ENCODE results near the gene USP6NL. TPM values are rescaled to one million over a fixed set of nuclear protein-coding genes. Genes with fewer than 3 reads are reported as not detected.

USP6NL gene
- total RNA-seq, 1 donor from 2014 or later, result 29.6 TPM

GRCh38 chr10:11463111-11463510 lies 148.3 kb downstream of the USP6NL start:
- TF ChIP-seq CTCF (conservative IDR thresholded peaks at IDR 0.05), result no peak
- no peaks in the 10 kb centered on the region for H3K9me3 Mint-ChIP-seq
- no peak for DNase-seq (ENCODE audit: extremely low spot score, unreplicated experiment)
- no peaks in the 10 kb centered on the region for H3K4me1 Mint-ChIP-seq (ENCODE audit: unreplicated experiment)
- no peak overlapping the region for H3K27ac Mint-ChIP-seq
- H3K27me3 Mint-ChIP-seq, result no peaks in the 10 kb centered on the region
- H3K36me3 Mint-ChIP-seq, result peaks cover 19% of the 10 kb centered on the region
- H3K4me3 Mint-ChIP-seq, result no peak overlapping the region

- DNase-seq (ENCODE audit: extremely low spot score, unreplicated experiment), result no peak
- no peak overlapping the region for H3K4me3 Mint-ChIP-seq
- no peak for TF ChIP-seq CTCF (conservative IDR thresholded peaks at IDR 0.05)
- no peaks in the 10 kb centered on the region for H3K4me1 Mint-ChIP-seq (ENCODE audit: unreplicated experiment)
- no peak overlapping the region for H3K27ac Mint-ChIP-seq
- peaks cover 21% of the 10 kb centered on the region for H3K36me3 Mint-ChIP-seq
- H3K27me3 Mint-ChIP-seq, result no peaks in the 10 kb centered on the region
- H3K9me3 Mint-ChIP-seq, result no peaks in the 10 kb centered on the region
Observed at GRCh38 chr10:11462071-11462470, 149.4 kb downstream of the USP6NL start.

GRCh38 chr10:11457336-11457735 lies 154.1 kb downstream of the USP6NL start:
- DNase-seq (ENCODE audit: extremely low spot score, unreplicated experiment), result no peak
- no peak for TF ChIP-seq CTCF (conservative IDR thresholded peaks at IDR 0.05)
- Mint-ChIP-seq H3K36me3 (peaks cover 21% of the 10 kb centered on the region), H3K4me3 (no peak overlapping the region), H3K9me3 (no peaks in the 10 kb centered on the region), H3K4me1 (ENCODE audit: unreplicated experiment) (no peaks in the 10 kb centered on the region), H3K27me3 (no peaks in the 10 kb centered on the region), H3K27ac (no peak overlapping the region)

- Mint-ChIP-seq H3K4me3 (no peak overlapping the region), H3K9me3 (no peaks in the 10 kb centered on the region), H3K27me3 (peaks cover 3% of the 10 kb centered on the region), H3K4me1 (ENCODE audit: unreplicated experiment) (no peaks in the 10 kb centered on the region), H3K27ac (no peak overlapping the region), H3K36me3 (peaks cover 14% of the 10 kb centered on the region)
- TF ChIP-seq CTCF (conservative IDR thresholded peaks at IDR 0.05), result peak; percentile 52
- DNase-seq (ENCODE audit: extremely low spot score, unreplicated experiment), result no peak
Observed at GRCh38 chr10:11454958-11455566, 156.4 kb downstream of the USP6NL start.

- no peak overlapping the region for H3K27ac Mint-ChIP-seq
- TF ChIP-seq CTCF (conservative IDR thresholded peaks at IDR 0.05), result no peak
- peak; percentile 49 for DNase-seq (ENCODE audit: extremely low spot score, unreplicated experiment)
Observed at GRCh38 chr10:11454160-11454559, 157.3 kb downstream of the USP6NL start.

More at GRCh38 chr10:11454160-11454559, 157.3 kb downstream of the USP6NL start:
- Mint-ChIP-seq H3K27me3 (peaks cover 3% of the 10 kb centered on the region), H3K4me1 (ENCODE audit: unreplicated experiment) (no peaks in the 10 kb centered on the region), H3K4me3 (no peak overlapping the region), H3K9me3 (no peaks in the 10 kb centered on the region), H3K36me3 (peaks cover 14% of the 10 kb centered on the region)

Data from type B pancreatic cell (in vitro differentiated cells).